NOMO-1 (cell line): ENCODE measurements around the gene NUDT3.
A peak's percentile ranks its signal among the peaks of the same experiment; 100 is the strongest.

Experiments
- DNase-seq, 2 experiments: peaks; one replicate each; lab custom pipeline; 2025; ENCODE audit not compliant: unreplicated experiment in 2 of 2; lab: John Stamatoyannopoulos, UW

Gene NUDT3

GRCh38 chr6:34242252-34243130, 150.0 kb downstream of the NUDT3 start:
- no peak for DNase-seq

GRCh38 chr6:34241351-34242215, 150.9 kb downstream of the NUDT3 start:
- no peak for DNase-seq

GRCh38 chr6:34240329-34241248, 151.9 kb downstream of the NUDT3 start:
- DNase-seq = no peak

GRCh38 chr6:34239893-34240292, 152.6 kb downstream of the NUDT3 start:
- no peak for DNase-seq

GRCh38 chr6:34239500-34239825, 153.0 kb downstream of the NUDT3 start:
- no peak for DNase-seq

DNA sequence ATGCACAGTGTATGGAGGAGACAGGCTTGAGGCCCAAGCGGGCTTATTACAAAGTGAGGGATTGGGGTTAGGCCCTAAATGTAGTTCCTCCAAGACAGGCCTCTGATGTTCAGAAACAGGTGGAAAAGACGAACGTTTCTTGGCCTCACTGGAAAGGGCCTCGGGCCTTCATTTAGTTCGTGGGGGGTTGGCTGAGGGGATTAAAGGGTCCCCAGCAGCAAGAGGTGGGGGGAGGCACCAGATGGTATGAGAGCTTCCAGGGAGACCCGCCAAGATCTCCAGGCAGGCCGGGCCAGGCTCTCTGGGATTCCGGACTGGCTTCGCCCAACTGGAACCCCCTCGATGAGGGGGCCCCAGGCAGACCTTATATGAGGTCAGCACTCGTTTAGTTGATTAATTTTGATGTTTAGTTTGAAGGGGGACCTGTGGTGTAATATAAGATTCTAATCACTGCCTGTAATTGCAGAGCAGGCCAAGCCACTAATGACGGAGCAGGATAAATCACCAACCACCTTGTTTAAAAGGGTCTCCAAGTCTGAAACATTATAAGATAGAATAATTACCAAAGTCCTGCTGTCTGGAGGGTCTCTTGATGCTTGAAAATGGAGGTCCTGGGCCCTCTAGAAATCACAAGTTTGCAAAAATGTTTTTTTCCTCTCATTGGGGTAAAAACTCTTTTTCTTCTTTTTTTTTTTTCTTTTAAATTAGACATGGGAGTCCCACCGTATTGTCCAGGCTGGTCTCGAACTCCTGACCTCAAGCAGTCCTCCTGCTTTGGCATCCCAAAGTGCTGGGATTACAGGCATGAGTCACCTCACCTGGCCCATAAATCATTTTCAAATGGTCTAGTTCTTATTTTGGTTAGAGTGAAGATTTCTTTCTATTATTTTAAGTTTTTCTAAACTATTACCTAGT, 153.6 kb downstream of the NUDT3 start:
- no peak for DNase-seq

- DNase-seq = peak; percentile 29 to 53
Observed at GRCh38 chr6:34237722-34238584, 154.5 kb downstream of the NUDT3 start.

DNA sequence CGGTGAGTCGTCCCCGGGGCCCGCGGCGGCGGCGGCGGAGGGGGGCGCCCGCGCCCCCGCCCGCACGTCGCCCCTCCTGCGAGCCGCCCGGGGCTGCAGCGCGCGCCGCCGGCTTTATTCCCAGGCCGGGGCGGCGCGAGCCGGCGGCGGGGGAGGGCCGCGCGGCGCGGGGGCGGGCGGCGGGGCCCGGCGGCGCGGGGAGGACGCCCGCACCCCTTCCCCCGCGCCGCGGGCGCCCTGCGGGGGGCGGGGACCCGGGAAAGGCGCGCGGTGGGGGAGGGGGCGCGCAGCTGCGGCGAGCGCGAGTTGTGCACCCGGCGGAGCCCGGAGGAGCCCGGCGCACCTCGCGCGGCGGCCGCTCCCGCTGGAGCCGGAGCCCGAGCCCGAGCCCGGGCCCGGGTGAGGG, 155.2 kb downstream of the NUDT3 start:
- DNase-seq = no peak

GRCh38 chr6:34236443-34237315, 155.8 kb downstream of the NUDT3 start, which contains the start of gene HMGA1:
Gene HMGA1, plus strand, starts transcription at chr6:34236873. Its CDS starts 3,908 bp downstream, at chr6:34240781.
- peak; percentile 83 to 93 for DNase-seq

DNA sequence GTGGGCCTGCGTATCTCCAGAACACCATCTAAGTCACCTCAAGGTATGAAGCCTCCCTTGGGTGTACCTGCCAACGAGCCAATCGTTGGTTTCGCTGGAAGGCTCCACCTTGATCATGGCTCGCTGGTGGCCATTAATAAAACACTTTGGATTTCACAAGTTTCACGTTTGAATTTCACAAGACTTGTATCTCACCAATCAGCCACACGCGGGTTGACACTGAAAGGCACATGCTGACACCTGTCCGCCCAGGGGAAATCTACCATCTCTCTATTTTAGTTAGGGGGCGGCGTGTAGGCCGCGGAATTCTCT, 156.4 kb downstream of the NUDT3 start:
- no peak for DNase-seq

- DNase-seq = no peak
Observed at GRCh38 chr6:34235307-34236130, 156.9 kb downstream of the NUDT3 start.

- DNase-seq = no peak
Observed at GRCh38 chr6:34234667-34235306, 157.7 kb downstream of the NUDT3 start.

DNA sequence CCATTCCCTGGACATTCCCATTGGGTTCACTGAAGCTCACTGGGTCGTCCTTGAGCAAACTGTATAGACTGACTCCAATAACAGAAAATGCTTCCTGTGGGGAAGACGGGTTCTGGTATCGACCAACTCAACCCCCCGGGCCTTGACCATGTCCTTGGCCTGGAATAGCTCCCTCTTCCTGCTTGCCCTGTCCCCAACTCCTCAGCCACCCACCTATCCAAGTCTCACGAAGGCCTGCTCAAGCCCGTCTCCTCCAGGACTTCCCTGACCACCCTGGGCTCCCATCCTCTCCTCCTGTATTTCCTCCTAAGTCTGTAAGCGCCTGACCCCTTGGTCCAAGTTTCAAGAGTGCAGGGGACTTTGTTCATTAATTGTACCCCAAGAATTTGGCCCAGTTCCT, 158.6 kb downstream of the NUDT3 start:
- DNase-seq = no peak

GRCh38 chr6:34232901-34233300, 159.6 kb downstream of the NUDT3 start:
- no peak for DNase-seq

DNA sequence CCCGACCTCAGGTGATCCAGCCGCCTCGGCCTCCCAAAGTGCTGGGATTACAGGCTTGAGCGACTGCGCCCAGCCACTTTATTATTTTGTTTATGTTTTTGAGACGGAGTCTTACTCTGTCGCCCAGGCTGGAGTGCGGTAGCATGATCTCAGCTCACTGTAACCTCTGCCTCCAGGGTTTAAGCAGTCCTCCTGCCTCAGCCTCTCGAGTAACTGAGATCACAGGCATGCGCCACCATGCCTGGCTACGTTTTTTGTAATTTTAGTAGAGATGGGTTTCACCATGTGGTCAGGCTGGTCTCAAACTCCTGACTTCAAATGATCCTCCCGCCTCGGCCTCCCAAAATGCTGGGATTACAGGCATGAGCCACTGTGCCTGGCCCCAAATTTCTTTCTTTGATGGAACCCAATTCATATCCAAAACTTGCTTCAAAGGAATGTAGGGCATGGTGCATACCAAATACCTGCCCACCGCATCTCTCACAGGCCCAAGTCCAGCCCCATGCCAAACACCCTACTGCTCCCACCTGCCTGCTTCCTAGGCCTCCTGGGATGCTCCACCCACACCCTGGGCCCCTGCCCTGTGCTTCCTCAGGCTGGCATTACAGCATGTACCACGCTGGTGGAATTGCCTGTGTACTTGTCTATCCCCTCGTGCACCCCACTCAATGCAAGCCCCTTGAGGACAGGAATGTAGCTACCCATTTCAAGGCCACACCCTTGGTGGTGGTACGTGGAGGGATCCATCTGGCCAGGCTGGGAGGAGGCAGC, 160.7 kb downstream of the NUDT3 start:
- no peak for DNase-seq
